ENCODE data around the gene APC. TPM values are rescaled to one million over a fixed set of nuclear protein-coding genes. Genes with fewer than 3 reads are reported as not detected.

The APC gene
- total RNA-seq, 1 experiment from 2014 or later, result 24.0 TPM

DNA sequence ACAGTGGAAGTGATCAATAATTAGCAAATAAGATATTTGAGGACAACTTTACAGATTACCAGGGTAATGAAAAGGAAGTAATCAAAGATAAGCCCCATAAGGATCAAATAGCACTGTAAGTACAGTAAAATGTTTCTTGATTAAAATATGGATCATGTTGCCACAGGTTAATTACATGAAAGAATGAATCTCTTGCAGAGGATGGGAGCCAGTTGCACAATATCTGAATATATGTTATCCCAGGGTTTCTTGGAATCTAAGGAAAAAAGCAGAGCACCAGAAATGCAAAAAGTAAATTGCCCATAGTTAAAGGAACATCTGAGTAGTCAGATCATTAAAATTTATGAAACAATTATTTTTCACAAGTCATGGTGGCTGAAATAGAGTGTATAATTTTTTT lies 109.6 kb downstream of the APC start:
- Histone ChIP-seq H4K20me1 (ENCODE audit: insufficient read depth) (no peaks in the 10 kb centered on the region), H3K4me2 (ENCODE audit: low read length) (no peak overlapping the region), H3K9me2 (ENCODE audit: insufficient read depth) (no peaks in the 10 kb centered on the region), H2AFZ (ENCODE audit: low read depth, low read length, poor library complexity, severe bottlenecking) (no peak overlapping the region), H3K9me3 (ENCODE audit: control insufficient read depth in 1 of 2, insufficient read depth in 1 of 2, low read depth in 1 of 2, low read length in 2 of 2) (no peaks in the 10 kb centered on the region), H3K4me3 (replicated peaks in 1 of 2; ENCODE audit: low read depth in 1 of 2, low read length in 2 of 2) (no peak overlapping the region), H3K4me1 (ENCODE audit: control insufficient read depth in 1 of 2, insufficient read depth in 2 of 2, low read length in 2 of 2) (peaks cover 0 to 4% of the 10 kb centered on the region in 2 experiments; a peak in 1 of 4 replicates), H3K9ac (ENCODE audit: low read length) (no peak overlapping the region), H3K27me3 (ENCODE audit: insufficient read depth, low read length) (no peaks in the 10 kb centered on the region), H3K79me2 (ENCODE audit: insufficient read depth, low read length) (no peaks in the 10 kb centered on the region), H3K36me3 (ENCODE audit: control insufficient read depth in 1 of 2, insufficient read depth in 2 of 2, low read length in 2 of 2) (no peaks in the 10 kb centered on the region), H3K27ac (ENCODE audit: low read depth, low read length) (no peak overlapping the region)
- CTCF ChIA-PET, result no interaction called here
- BruUV-seq (replicated peaks), result no TSS peak
- intact Hi-C loops (cut with micrococcal nuclease), result loop anchor here (5.0 to 10.0 kb wide), 2 partner anchors 295 to 653 kb away; no protein-coding TSS in a partner anchor
- RAD21 ChIA-PET (ENCODE audit: low non-redundant PET in 1 of 2, low total read pairs in 2 of 2, uncharacterized antibody in 2 of 2, unreplicated experiment in 2 of 2), result no interaction called here
- TF ChIP-seq, protein P1, sequence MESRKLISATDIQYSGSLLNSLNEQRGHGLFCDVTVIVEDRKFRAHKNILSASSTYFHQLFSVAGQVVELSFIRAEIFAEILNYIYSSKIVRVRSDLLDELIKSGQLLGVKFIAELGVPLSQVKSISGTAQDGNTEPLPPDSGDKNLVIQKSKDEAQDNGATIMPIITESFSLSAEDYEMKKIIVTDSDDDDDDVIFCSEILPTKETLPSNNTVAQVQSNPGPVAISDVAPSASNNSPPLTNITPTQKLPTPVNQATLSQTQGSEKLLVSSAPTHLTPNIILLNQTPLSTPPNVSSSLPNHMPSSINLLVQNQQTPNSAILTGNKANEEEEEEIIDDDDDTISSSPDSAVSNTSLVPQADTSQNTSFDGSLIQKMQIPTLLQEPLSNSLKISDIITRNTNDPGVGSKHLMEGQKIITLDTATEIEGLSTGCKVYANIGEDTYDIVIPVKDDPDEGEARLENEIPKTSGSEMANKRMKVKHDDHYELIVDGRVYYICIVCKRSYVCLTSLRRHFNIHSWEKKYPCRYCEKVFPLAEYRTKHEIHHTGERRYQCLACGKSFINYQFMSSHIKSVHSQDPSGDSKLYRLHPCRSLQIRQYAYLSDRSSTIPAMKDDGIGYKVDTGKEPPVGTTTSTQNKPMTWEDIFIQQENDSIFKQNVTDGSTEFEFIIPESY (IDR thresholded peaks at IDR 0.05; ENCODE audit: extremely low read depth, insufficient replicate concordance, low read length), result no peak
- TF ChIP-seq EZH2phosphoT487 (IDR thresholded peaks at IDR 0.05; ENCODE audit: borderline replicate concordance) (no peak), ELF1 (IDR thresholded peaks at IDR 0.05; ENCODE audit: borderline replicate concordance, low read depth) (no peak), ZFX (IDR thresholded peaks at IDR 0.05) (no peak), JUND (IDR thresholded peaks at IDR 0.05) (no peak), SIN3A (IDR thresholded peaks at IDR 0.05; ENCODE audit: low read depth) (no peak), YY1 (IDR thresholded peaks at IDR 0.05; ENCODE audit: extremely low read depth, insufficient replicate concordance, low read depth, low read length) (no peak), EGR1 (IDR thresholded peaks at IDR 0.05; ENCODE audit: low read depth) (no peak), CEBPB (IDR thresholded peaks at IDR 0.05; ENCODE audit: low read depth) (no peak), TCF7L2 (IDR thresholded peaks at IDR 0.05; ENCODE audit: borderline replicate concordance, extremely low read depth, insufficient read depth, insufficient read length) (no peak)
- TF ChIP-seq, protein P2, sequence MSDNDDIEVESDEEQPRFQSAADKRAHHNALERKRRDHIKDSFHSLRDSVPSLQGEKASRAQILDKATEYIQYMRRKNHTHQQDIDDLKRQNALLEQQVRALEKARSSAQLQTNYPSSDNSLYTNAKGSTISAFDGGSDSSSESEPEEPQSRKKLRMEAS (IDR thresholded peaks at IDR 0.05), result no peak
- TF ChIP-seq, protein P3, sequence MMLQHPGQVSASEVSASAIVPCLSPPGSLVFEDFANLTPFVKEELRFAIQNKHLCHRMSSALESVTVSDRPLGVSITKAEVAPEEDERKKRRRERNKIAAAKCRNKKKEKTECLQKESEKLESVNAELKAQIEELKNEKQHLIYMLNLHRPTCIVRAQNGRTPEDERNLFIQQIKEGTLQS (IDR thresholded peaks at IDR 0.05), result no peak
- DNase-seq (ENCODE audit: low read depth, low spot score) (no peak), ATAC-seq (no peak)
- POLR2A ChIA-PET, result no interaction called here
